Left ventricle myocardium inferior (tissue), 1 donor: ENCODE results near the gene OSBPL8. TPM values are rescaled to one million over a fixed set of nuclear protein-coding genes. Genes with fewer than 3 reads are reported as not detected.
"Not testable (repeated sequence)": the region's sequence is repeated elsewhere in the genome, so short reads cannot be mapped to it uniquely, and the experiment has no call there.

ENCODE experiments used
- DNase-seq: peaks from one replicate; pipeline ENCODE4 v3.0.0-alpha.2; 2020
- H3K27ac ChIP-seq: fragments of 200-600 bp; replicated peaks from 2 replicates; pipeline ENCODE4 v1.8.0; 2021
- H3K27me3 ChIP-seq: fragments of 200-600 bp; 2 replicates; pipeline ENCODE4 v1.8.0; 2021; ENCODE audit warnings: low read depth
- H3K36me3 ChIP-seq: fragments of 200-600 bp; 2 replicates; pipeline ENCODE4 v1.8.0; 2021
- H3K4me1 ChIP-seq: fragments of 200-600 bp; 2 replicates; pipeline ENCODE4 v1.8.0; 2021
- H3K4me3 ChIP-seq: fragments of 200-600 bp; 2 replicates; pipeline ENCODE4 v1.8.0; 2021; ENCODE audit warnings: mild to moderate bottlenecking, moderate library complexity
- H3K9me3 ChIP-seq: fragments of 200-600 bp; replicated peaks from 2 replicates; pipeline ENCODE4 v1.8.0; 2021
- intact Hi-C: fragments of 100-400 bp; cut with micrococcal nuclease; formaldehyde crosslinking; loops from one replicate; pipeline ENCODE4 v1.11.0; 2022
- total RNA-seq: library from RNA; stranded (reverse); fragmentation: NEBNext Ultra II Directional; extraction: Animal tissue kit (Norgen Biotek cat#: 25700); gene quantifications from one replicate; pipeline ENCODE4 v1.2.1, GENCODE V29; 2021
- TF ChIP-seq, protein P1 (sequence below): fragments of 200-600 bp; IDR thresholded peaks from 2 replicates; pipeline ENCODE4 v1.8.0; 2021; ENCODE audit warnings: antibody characterized with exemption, mild to moderate bottlenecking, borderline replicate concordance
- donor health status: DM: no; HTN: yes; CAD: no; lungs with severe emphysema.

Gene OSBPL8
- total RNA-seq, 1 donor from 2014 or later: 28.9 TPM

GRCh38 chr12:76398106-76398505, 161.5 kb downstream of the OSBPL8 start:
- no peaks in the 10 kb centered on the region for H3K9me3 ChIP-seq
- no peak overlapping the region for H3K4me3 ChIP-seq
- H3K27ac ChIP-seq: no peak overlapping the region
- H3K36me3 ChIP-seq: peaks cover 35% of the 10 kb centered on the region
- TF ChIP-seq, protein P1, sequence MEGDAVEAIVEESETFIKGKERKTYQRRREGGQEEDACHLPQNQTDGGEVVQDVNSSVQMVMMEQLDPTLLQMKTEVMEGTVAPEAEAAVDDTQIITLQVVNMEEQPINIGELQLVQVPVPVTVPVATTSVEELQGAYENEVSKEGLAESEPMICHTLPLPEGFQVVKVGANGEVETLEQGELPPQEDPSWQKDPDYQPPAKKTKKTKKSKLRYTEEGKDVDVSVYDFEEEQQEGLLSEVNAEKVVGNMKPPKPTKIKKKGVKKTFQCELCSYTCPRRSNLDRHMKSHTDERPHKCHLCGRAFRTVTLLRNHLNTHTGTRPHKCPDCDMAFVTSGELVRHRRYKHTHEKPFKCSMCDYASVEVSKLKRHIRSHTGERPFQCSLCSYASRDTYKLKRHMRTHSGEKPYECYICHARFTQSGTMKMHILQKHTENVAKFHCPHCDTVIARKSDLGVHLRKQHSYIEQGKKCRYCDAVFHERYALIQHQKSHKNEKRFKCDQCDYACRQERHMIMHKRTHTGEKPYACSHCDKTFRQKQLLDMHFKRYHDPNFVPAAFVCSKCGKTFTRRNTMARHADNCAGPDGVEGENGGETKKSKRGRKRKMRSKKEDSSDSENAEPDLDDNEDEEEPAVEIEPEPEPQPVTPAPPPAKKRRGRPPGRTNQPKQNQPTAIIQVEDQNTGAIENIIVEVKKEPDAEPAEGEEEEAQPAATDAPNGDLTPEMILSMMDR: no peak
- no peaks in the 10 kb centered on the region for H3K27me3 ChIP-seq
- H3K4me1 ChIP-seq: no peaks in the 10 kb centered on the region
- DNase-seq: no peak
- intact Hi-C loops: no loop called here

DNA sequence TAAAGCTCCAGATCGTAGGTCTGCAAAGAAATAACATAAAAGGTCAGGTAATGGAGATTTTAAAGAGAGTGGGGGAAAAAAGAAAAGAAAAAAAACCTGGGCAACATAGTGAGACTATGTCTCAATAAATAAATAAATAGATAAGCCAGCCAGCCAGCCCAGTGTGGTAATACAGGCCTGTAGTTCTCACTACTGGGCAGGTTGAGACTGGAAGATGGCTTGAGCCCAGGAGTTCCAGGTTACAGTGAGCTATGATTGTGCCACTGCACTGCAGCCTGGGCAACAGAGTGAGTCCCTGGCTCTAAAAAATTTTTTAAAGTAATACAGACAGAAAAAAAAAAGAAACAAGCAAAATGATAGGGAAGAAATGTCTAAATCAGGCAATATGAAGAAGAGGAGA, 168.1 kb downstream of the OSBPL8 start:
- no peak overlapping the region for H3K27ac ChIP-seq
- H3K4me3 ChIP-seq: no peak overlapping the region
- peaks cover 71% of the 10 kb centered on the region for H3K36me3 ChIP-seq
- TF ChIP-seq, protein P1: no peak
- DNase-seq: no peak
- no peaks in the 10 kb centered on the region for H3K4me1 ChIP-seq
- no peaks in the 10 kb centered on the region for H3K9me3 ChIP-seq
- intact Hi-C loops: no loop called here
- no peaks in the 10 kb centered on the region for H3K27me3 ChIP-seq

- intact Hi-C loops: no loop called here
- TF ChIP-seq, protein P1: no peak
- DNase-seq: no peak
- Histone ChIP-seq H3K9me3 (no peaks in the 10 kb centered on the region), H3K4me1 (no peaks in the 10 kb centered on the region), H3K27ac (no peak overlapping the region), H3K4me3 (no peak overlapping the region), H3K36me3 (peaks cover 88% of the 10 kb centered on the region), H3K27me3 (no peaks in the 10 kb centered on the region)
Observed at GRCh38 chr12:76387614-76388013, 172.0 kb downstream of the OSBPL8 start.

GRCh38 chr12:76384560-76384959, 175.0 kb downstream of the OSBPL8 start:
- no peak for DNase-seq
- no peaks in the 10 kb centered on the region for H3K9me3 ChIP-seq
- H3K4me3 ChIP-seq: no peak overlapping the region
- intact Hi-C loops: no loop called here
- H3K36me3 ChIP-seq: peaks cover 68% of the 10 kb centered on the region
- TF ChIP-seq, protein P1: no peak
- no peaks in the 10 kb centered on the region for H3K4me1 ChIP-seq
- no peak overlapping the region for H3K27ac ChIP-seq
- no peaks in the 10 kb centered on the region for H3K27me3 ChIP-seq

DNA sequence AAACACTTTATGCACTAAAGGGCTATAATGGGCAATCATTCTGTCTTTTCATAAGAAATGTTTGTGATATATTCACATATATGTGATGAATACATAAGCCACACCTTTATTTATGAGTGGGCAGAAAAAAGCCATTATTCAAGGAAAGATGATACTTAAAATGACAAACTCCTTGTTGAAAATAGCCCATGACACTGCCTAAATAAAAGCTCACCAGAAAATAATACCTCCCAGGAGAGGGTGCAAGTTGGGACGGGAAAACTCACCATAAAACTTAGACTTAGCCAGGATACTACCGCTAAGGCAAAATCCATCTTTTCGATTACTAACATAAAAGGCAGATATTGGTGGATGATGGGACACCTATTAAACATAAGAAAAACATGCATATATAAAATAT, 175.6 kb downstream of the OSBPL8 start:
- Histone ChIP-seq H3K4me3 (no peak overlapping the region), H3K4me1 (no peaks in the 10 kb centered on the region), H3K36me3 (peaks cover 67% of the 10 kb centered on the region), H3K27me3 (no peaks in the 10 kb centered on the region), H3K9me3 (no peaks in the 10 kb centered on the region), H3K27ac (no peak overlapping the region)
- DNase-seq: no peak
- TF ChIP-seq, protein P1: no peak
- intact Hi-C loops: no loop called here

DNA sequence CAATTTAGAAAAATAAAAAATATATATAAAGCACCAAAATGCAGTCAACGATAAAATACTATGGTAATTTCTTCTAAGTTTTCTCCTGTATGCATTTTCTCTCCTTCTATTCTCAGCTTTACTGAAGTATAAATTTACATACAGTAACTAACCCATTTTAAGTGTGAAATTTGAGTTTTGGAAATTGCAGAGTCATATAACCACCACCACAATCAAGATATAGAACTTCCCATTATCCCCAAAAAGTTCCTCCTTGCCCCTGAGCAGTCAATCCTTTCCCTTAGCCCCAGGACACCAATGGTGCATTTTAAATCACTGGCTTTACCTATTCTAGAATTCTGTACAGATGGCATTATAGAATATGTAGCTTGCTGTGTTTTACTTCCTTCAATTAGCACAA, 180.3 kb downstream of the OSBPL8 start:
- intact Hi-C loops: no loop called here
- H3K36me3 ChIP-seq: peaks cover 72% of the 10 kb centered on the region
- TF ChIP-seq, protein P1: no peak
- H3K9me3 ChIP-seq: no peaks in the 10 kb centered on the region
- no peak overlapping the region for H3K4me3 ChIP-seq
- no peak for DNase-seq
- H3K27me3 ChIP-seq: no peaks in the 10 kb centered on the region
- no peak overlapping the region for H3K27ac ChIP-seq
- H3K4me1 ChIP-seq: no peaks in the 10 kb centered on the region

DNA sequence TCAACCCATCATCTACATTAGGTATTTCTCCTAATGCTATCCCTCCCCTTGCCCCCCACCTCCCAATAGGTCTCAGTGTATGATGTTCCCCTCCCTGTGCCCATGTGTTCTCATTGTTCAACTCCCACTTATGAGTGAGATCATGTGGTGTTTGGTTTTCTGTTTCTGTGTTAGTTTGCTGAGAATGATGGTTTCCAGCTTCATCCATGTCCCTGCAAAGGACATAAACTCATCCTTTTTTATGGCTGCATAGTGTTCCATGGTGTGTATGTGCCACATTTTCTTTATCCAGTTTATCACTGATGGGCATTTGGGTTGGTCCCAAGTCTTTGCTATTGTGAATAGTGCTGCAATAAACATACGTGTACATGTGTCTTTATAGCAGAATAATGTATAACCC, 182.7 kb downstream of the OSBPL8 start:
- H3K9me3 ChIP-seq, H3K4me3 ChIP-seq, intact Hi-C loops, H3K4me1 ChIP-seq, H3K27ac ChIP-seq, H3K27me3 ChIP-seq, DNase-seq: not testable (repeated sequence)
- H3K36me3 ChIP-seq: peaks cover 71% of the 10 kb centered on the region
